ENCODE results near the gene TMEM178B.

The TMEM178B gene

GRCh38 chr7:141243368-141243767, 169.5 kb downstream of the TMEM178B start:
- DNase-seq (ENCODE audit: low read depth), result no peak
- H3K4me3 ChIP-seq (ENCODE audit: low read length), result no peak overlapping the region
- no peak for TF ChIP-seq CTCF (conservative IDR thresholded peaks at IDR 0.05; ENCODE audit: low read depth, low read length)

- no peak for TF ChIP-seq CTCF (conservative IDR thresholded peaks at IDR 0.05; ENCODE audit: low read depth, low read length)
- DNase-seq (ENCODE audit: low read depth), result no peak
- no peak overlapping the region for H3K4me3 ChIP-seq (ENCODE audit: low read length)
These were observed 170.6 kb downstream of the TMEM178B start for GRCh38 chr7:141244435-141244834.

GRCh38 chr7:141246426-141246825, 172.6 kb downstream of the TMEM178B start:
- no peak for TF ChIP-seq CTCF (conservative IDR thresholded peaks at IDR 0.05; ENCODE audit: low read depth, low read length)

GRCh38 chr7:141251180-141251579, 177.3 kb downstream of the TMEM178B start:
- H3K4me3 ChIP-seq (ENCODE audit: low read length), result no peak overlapping the region
- no peak for DNase-seq (ENCODE audit: low read depth)
- TF ChIP-seq CTCF (conservative IDR thresholded peaks at IDR 0.05; ENCODE audit: low read depth, low read length), result no peak

More at GRCh38 chr7:141246426-141246825, 172.6 kb downstream of the TMEM178B start:
- H3K4me3 ChIP-seq (ENCODE audit: low read length), result no peak overlapping the region
- DNase-seq (ENCODE audit: low read depth), result no peak

GRCh38 chr7:141251957-141252356, 178.1 kb downstream of the TMEM178B start:
- H3K4me3 ChIP-seq (ENCODE audit: low read length), result no peak overlapping the region
- no peak for DNase-seq (ENCODE audit: low read depth)
- TF ChIP-seq CTCF (conservative IDR thresholded peaks at IDR 0.05; ENCODE audit: low read depth, low read length), result no peak

GRCh38 chr7:141257597-141257996, 183.7 kb downstream of the TMEM178B start:
- TF ChIP-seq CTCF (conservative IDR thresholded peaks at IDR 0.05; ENCODE audit: low read depth, low read length), result no peak
- no peak for DNase-seq (ENCODE audit: low read depth)
- no peak overlapping the region for H3K4me3 ChIP-seq (ENCODE audit: low read length)

GRCh38 chr7:141258559-141258958, 184.7 kb downstream of the TMEM178B start:
- TF ChIP-seq CTCF (conservative IDR thresholded peaks at IDR 0.05; ENCODE audit: low read depth, low read length), result no peak
- DNase-seq (ENCODE audit: low read depth), result no peak
- H3K4me3 ChIP-seq (ENCODE audit: low read length), result no peak overlapping the region

Data from retinal pigment epithelial cell (primary cell).